Measurements from ENCODE around the gene NAT10.

GRCh38 chr11:34136420-34136819 lies 31.0 kb downstream of the NAT10 start:
- TF ChIP-seq POLR2A (IDR thresholded peaks at IDR 0.05; ENCODE audit: low read length) (no peak), GATA1 (IDR thresholded peaks at IDR 0.05; ENCODE audit: low read depth, low read length) (no peak)
